GM12878 (cell line): Measurements from ENCODE around the gene CKB.

Experiments
- TAF1 ChIP-seq: IDR thresholded peaks from 2 replicates; pipeline ENCODE4 v1.6.1; 2011; ENCODE audit warnings: mild to moderate bottlenecking, low read depth, low read length, borderline replicate concordance
- TF ChIP-seq, protein P1 (sequence below), 3 experiments: IDR thresholded peaks in 2 of 3; conservative IDR thresholded peaks in 1 of 3; 2 replicates each; pipeline ENCODE4 v1.5.1; 2011; ENCODE audit warnings: low read depth in 3 of 3, low read length in 3 of 3, mild to moderate bottlenecking in 3 of 3, control low read depth in 2 of 3, moderate library complexity in 2 of 3, inconsistent platforms in 1 of 3, mixed read lengths in 1 of 3; ENCODE audit not compliant: control insufficient read depth in 2 of 3, insufficient read depth in 1 of 3; ENCODE audit errors: extremely low read depth in 1 of 3

DNA sequence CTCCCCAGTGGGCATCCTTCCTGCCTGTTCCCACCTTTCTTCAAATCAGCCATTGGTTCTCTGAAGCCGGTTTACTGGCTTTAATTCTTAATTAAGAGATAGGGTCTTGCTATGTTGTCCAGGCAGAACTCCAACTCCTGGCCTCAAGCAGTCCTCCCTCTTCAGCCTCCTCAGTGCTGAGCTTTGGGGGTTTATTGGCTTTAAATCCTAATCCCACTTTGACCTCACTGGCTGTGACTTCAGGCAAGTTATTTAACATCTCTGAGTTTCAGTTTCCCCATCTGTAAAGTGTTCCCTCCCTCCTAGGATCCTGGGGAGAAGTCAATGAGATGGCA, 4.3 kb upstream of the CKB start:
- no peak for TF ChIP-seq TAF1
- TF ChIP-seq, protein P1, sequence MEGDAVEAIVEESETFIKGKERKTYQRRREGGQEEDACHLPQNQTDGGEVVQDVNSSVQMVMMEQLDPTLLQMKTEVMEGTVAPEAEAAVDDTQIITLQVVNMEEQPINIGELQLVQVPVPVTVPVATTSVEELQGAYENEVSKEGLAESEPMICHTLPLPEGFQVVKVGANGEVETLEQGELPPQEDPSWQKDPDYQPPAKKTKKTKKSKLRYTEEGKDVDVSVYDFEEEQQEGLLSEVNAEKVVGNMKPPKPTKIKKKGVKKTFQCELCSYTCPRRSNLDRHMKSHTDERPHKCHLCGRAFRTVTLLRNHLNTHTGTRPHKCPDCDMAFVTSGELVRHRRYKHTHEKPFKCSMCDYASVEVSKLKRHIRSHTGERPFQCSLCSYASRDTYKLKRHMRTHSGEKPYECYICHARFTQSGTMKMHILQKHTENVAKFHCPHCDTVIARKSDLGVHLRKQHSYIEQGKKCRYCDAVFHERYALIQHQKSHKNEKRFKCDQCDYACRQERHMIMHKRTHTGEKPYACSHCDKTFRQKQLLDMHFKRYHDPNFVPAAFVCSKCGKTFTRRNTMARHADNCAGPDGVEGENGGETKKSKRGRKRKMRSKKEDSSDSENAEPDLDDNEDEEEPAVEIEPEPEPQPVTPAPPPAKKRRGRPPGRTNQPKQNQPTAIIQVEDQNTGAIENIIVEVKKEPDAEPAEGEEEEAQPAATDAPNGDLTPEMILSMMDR (IDR thresholded peaks at IDR 0.05 in 2 of 3, conservative IDR thresholded peaks at IDR 0.05 in 1 of 3; ENCODE audit: control insufficient read depth in 2 of 3, extremely low read depth in 1 of 3, insufficient read depth in 1 of 3, low read depth in 3 of 3, low read length in 3 of 3) = no peak
